Measurements from ENCODE around the gene NAMPT.

The NAMPT gene

DNA sequence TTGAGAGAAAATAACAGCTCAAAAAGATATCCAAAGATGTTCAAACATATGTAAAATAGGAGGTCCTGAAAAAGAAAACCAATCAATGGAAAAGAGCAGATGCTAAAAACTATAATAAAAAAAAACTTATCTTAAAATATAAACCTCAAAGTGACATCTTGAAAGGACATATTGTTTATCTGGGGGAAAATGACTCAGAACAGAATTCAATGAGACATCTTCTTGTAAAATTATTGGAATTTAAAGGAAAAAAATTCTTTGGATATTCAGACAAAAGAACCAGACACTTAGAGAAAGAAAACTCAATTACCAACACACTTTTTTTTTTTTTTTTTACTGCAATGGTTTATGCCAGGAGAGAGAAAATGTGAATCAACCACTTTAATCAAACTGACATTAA lies 58.9 kb downstream of the NAMPT start:
- in situ Hi-C loops (cut with MboI; ENCODE audit: low pct_unique_long_range_greater_than_20kb, low sequenced_read_pairs, unreplicated experiment): no loop called here
- no peak for DNase-seq (ENCODE audit: low spot score)
- TF ChIP-seq, protein P1, sequence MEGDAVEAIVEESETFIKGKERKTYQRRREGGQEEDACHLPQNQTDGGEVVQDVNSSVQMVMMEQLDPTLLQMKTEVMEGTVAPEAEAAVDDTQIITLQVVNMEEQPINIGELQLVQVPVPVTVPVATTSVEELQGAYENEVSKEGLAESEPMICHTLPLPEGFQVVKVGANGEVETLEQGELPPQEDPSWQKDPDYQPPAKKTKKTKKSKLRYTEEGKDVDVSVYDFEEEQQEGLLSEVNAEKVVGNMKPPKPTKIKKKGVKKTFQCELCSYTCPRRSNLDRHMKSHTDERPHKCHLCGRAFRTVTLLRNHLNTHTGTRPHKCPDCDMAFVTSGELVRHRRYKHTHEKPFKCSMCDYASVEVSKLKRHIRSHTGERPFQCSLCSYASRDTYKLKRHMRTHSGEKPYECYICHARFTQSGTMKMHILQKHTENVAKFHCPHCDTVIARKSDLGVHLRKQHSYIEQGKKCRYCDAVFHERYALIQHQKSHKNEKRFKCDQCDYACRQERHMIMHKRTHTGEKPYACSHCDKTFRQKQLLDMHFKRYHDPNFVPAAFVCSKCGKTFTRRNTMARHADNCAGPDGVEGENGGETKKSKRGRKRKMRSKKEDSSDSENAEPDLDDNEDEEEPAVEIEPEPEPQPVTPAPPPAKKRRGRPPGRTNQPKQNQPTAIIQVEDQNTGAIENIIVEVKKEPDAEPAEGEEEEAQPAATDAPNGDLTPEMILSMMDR (IDR thresholded peaks at IDR 0.05; ENCODE audit: extremely low read depth, insufficient read depth, missing control alignments): no peak

DNA sequence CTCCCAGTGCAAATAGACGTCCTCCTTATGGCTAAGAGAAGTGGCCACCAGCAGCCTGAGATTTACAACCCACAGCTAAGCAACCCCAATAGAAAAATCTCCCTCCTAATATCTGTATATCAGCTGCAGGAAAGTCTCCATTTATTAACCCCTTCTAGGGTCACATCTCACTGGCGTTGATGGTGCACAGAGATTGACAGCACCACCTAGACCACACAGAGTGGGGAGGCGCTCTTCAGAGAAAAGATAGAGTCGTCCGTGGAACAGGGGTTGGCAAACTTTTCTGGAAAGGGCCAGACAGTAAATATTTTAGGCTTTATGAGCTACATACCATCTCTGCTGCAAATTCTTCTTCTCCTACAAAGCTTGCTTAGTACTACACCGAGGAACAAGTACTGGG lies 60.0 kb downstream of the NAMPT start:
- TF ChIP-seq, protein P1 (IDR thresholded peaks at IDR 0.05; ENCODE audit: extremely low read depth, insufficient read depth, missing control alignments): no peak
- DNase-seq (ENCODE audit: low spot score): no peak
- in situ Hi-C loops (cut with MboI; ENCODE audit: low pct_unique_long_range_greater_than_20kb, low sequenced_read_pairs, unreplicated experiment): no loop called here

GRCh38 chr7:106223156-106223555 lies 61.6 kb downstream of the NAMPT start:
- in situ Hi-C loops (cut with MboI; ENCODE audit: low pct_unique_long_range_greater_than_20kb, low sequenced_read_pairs, unreplicated experiment): no loop called here
- TF ChIP-seq, protein P1 (IDR thresholded peaks at IDR 0.05; ENCODE audit: extremely low read depth, insufficient read depth, missing control alignments): no peak

GRCh38 chr7:106222545-106222944 lies 62.2 kb downstream of the NAMPT start:
- in situ Hi-C loops (cut with MboI; ENCODE audit: low pct_unique_long_range_greater_than_20kb, low sequenced_read_pairs, unreplicated experiment): no loop called here
- no peak for DNase-seq (ENCODE audit: low spot score)
- TF ChIP-seq, protein P1 (IDR thresholded peaks at IDR 0.05; ENCODE audit: extremely low read depth, insufficient read depth, missing control alignments): no peak

More at GRCh38 chr7:106223156-106223555, 61.6 kb downstream of the NAMPT start:
- no peak for DNase-seq (ENCODE audit: low spot score)

DNA sequence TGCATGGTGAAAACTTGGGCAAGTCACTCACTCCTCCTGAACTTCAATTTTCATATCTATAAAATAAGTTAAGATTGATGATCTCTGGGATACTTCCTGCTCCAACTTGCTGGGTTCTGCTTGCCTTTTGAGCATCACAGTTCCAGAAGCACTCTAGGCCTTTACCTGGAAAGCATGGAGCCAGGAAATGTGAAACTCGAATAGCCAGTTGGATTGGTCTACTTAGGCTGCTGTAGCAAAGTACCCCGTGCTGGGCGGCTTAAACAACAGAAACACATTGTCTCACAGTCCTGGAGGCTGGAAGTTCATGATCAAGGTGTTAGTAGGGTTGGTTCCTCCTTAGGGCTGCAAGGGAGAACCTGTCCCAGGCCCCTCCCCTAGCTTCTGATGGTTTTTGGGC lies 64.5 kb downstream of the NAMPT start:
- no peak for DNase-seq (ENCODE audit: low spot score)
- in situ Hi-C loops (cut with MboI; ENCODE audit: low pct_unique_long_range_greater_than_20kb, low sequenced_read_pairs, unreplicated experiment): no loop called here
- TF ChIP-seq, protein P1 (IDR thresholded peaks at IDR 0.05; ENCODE audit: extremely low read depth, insufficient read depth, missing control alignments): no peak

- in situ Hi-C loops (cut with MboI; ENCODE audit: low pct_unique_long_range_greater_than_20kb, low sequenced_read_pairs, unreplicated experiment): no loop called here
- DNase-seq (ENCODE audit: low spot score): no peak
- TF ChIP-seq, protein P1 (IDR thresholded peaks at IDR 0.05; ENCODE audit: extremely low read depth, insufficient read depth, missing control alignments): no peak
These were observed 65.6 kb downstream of the NAMPT start for GRCh38 chr7:106219170-106219569.

DNA sequence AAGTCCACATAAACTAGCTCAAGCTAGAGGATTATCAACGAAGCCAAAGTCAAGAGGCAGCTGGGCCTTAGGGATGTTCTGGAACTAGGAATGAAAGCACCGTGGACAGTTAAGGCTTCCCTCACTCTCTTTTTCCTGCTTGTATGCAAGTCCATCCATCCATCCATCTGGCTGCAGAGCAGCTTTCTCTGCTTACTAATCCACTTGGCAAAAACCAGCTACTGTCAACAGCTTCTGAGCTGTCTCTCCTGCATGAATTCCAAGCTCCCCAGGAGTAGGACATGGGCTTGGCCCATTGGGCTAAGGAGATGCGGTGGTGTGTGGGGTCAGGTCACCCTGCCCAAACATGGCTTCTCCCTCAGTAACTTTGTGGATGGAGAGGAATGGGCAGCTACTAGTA lies 66.2 kb downstream of the NAMPT start:
- TF ChIP-seq, protein P1 (IDR thresholded peaks at IDR 0.05; ENCODE audit: extremely low read depth, insufficient read depth, missing control alignments): no peak
- DNase-seq (ENCODE audit: low spot score): no peak
- in situ Hi-C loops (cut with MboI; ENCODE audit: low pct_unique_long_range_greater_than_20kb, low sequenced_read_pairs, unreplicated experiment): no loop called here
